ENCODE data around the gene LYL1. TPM values are rescaled to one million over a fixed set of nuclear protein-coding genes. Genes with fewer than 3 reads are reported as not detected.

LYL1 gene
- total RNA-seq, 4 donors from 2014 or later, result 5.5 to 29.9 (median 20.5) TPM

DNA sequence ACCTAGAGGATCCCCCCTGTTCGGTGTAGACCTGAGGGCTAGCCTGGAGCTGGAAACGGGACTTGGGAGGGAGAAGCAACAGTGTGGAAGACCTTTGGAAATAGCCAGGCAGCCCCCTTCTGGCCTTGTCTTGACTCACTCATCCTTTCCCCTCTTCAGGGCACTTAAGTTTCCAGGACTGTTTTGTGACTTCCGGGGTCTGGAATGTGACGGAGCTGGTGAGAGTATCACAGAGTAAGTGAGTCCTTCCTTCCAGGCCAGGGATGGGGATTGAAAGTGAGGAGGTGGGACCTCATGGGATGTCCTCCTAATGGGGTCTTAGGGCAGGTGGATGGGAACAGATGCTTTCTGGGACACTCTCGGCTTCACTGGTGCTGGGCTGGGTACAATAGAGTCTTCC is 29.4 kb downstream of the LYL1 start:
- DNase-seq (ENCODE audit: low spot score), result no peak
- no peak for TF ChIP-seq CTCF (IDR thresholded peaks at IDR 0.05)
- no peak for ATAC-seq (ENCODE audit: low FRiP score)

- DNase-seq (ENCODE audit: low spot score) (no peak), ATAC-seq (ENCODE audit: low FRiP score) (no peak)
- no peak for TF ChIP-seq CTCF (IDR thresholded peaks at IDR 0.05)
Measured at GRCh38 chr19:13072188-13072908, 30.3 kb downstream of the LYL1 start.

DNA sequence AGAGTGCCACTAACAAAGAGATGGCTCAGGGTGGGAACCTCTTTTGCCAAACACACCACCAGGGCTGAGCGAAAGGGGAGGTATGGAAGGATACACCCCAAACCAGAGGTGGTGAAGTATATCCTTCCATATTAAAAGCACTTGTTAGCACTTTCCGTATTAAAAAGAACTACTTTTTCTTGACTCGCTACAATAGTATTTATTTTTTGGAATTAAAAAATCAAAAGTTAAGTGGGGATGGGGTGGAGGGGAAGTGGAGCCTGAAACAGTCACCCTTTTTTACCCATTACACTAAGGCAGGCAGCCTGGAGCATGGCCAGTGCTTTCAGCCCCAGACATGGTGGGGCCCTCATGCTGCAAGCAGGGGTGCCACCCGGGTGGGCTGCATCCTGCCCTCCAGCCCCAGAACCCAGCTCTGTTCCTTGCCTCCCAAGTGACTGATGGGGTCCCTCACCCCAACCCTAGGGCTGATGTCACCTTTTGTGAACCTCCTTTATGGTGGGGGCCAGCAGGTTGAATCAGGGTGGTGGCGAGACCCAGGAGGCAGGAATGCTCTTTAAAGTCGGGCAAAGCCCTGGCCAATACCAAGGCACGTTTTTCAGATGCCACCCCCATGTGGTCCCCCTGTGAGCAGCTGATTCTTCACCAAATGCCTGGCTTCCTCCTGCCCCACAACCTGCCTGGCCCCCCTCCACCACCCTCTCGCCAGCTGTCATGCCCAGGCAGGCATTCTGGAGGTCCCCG is 31.0 kb downstream of the LYL1 start:
- ATAC-seq (ENCODE audit: low FRiP score) (no peak), DNase-seq (ENCODE audit: low spot score) (no peak)
- TF ChIP-seq CTCF (IDR thresholded peaks at IDR 0.05), result no peak

GRCh38 chr19:13070425-13071140 is 32.1 kb downstream of the LYL1 start:
- DNase-seq (ENCODE audit: low spot score) (no peak), ATAC-seq (ENCODE audit: low FRiP score) (no peak)
- TF ChIP-seq CTCF (IDR thresholded peaks at IDR 0.05), result no peak

- DNase-seq (ENCODE audit: low spot score) (no peak), ATAC-seq (ENCODE audit: low FRiP score) (no peak)
Measured at GRCh38 chr19:13069415-13070359, 33.0 kb downstream of the LYL1 start.

More at GRCh38 chr19:13069415-13070359, 33.0 kb downstream of the LYL1 start:
- TF ChIP-seq CTCF (IDR thresholded peaks at IDR 0.05), result no peak

Data from omental fat pad (tissue), 4 donors.